Measurements from ENCODE around the gene MRPL1. TPM values are rescaled to one million over a fixed set of nuclear protein-coding genes. Genes with fewer than 3 reads are reported as not detected.
"Not testable (repeated sequence)": the region's sequence is repeated elsewhere in the genome, so short reads cannot be mapped to it uniquely, and the experiment has no call there.

The MRPL1 gene
- total RNA-seq, 2 experiments from 2014 or later, result 45.6 to 47.2 TPM

- H3K4me1 Mint-ChIP-seq (ENCODE audit: low read depth), result peaks cover 5% of the 10 kb centered on the region
- no peak overlapping the region for H3K4me3 Mint-ChIP-seq
- ATAC-seq (no peak), DNase-seq (no peak)
- ChIA-PET POLR2A (no interaction called here), CTCF (no interaction called here)
- peaks cover 45% of the 10 kb centered on the region for H3K36me3 Mint-ChIP-seq (ENCODE audit: low read depth)
- H3K27me3 Mint-ChIP-seq (ENCODE audit: low read depth), result no peaks in the 10 kb centered on the region
- H3K9me3 Mint-ChIP-seq (ENCODE audit: insufficient read depth), result no peaks in the 10 kb centered on the region
- H3K27ac Mint-ChIP-seq, result no peak overlapping the region
These were observed 55.0 kb downstream of the MRPL1 start for GRCh38 chr4:77917601-77918000.

- ChIA-PET POLR2A (no interaction called here), CTCF (no interaction called here)
- Mint-ChIP-seq H3K9me3 (ENCODE audit: insufficient read depth) (peaks cover 6% of the 10 kb centered on the region), H3K4me1 (ENCODE audit: low read depth) (peaks cover 5% of the 10 kb centered on the region), H3K27ac (no peak overlapping the region), H3K36me3 (ENCODE audit: low read depth) (peaks cover 50% of the 10 kb centered on the region), H3K4me3 (no peak overlapping the region), H3K27me3 (ENCODE audit: low read depth) (no peaks in the 10 kb centered on the region)
- no peak for ATAC-seq
- no peak for DNase-seq
These were observed 57.7 kb downstream of the MRPL1 start for GRCh38 chr4:77920371-77920770.

GRCh38 chr4:77921701-77922100 is 59.1 kb downstream of the MRPL1 start:
- ChIA-PET POLR2A (no interaction called here), CTCF (no interaction called here)
- peaks cover 54% of the 10 kb centered on the region for H3K36me3 Mint-ChIP-seq (ENCODE audit: low read depth)
- no peak overlapping the region for H3K4me3 Mint-ChIP-seq
- peaks cover 5% of the 10 kb centered on the region for H3K4me1 Mint-ChIP-seq (ENCODE audit: low read depth)
- H3K9me3 Mint-ChIP-seq (ENCODE audit: insufficient read depth), result peaks cover 9% of the 10 kb centered on the region
- H3K27me3 Mint-ChIP-seq (ENCODE audit: low read depth), result no peaks in the 10 kb centered on the region
- no peak overlapping the region for H3K27ac Mint-ChIP-seq
- ATAC-seq (no peak), DNase-seq (no peak)

- peaks cover 9% of the 10 kb centered on the region for H3K9me3 Mint-ChIP-seq (ENCODE audit: insufficient read depth)
- ATAC-seq (no peak), DNase-seq (no peak)
- H3K27ac Mint-ChIP-seq, result no peak overlapping the region
- peaks cover 54% of the 10 kb centered on the region for H3K36me3 Mint-ChIP-seq (ENCODE audit: low read depth)
- ChIA-PET CTCF (no interaction called here), POLR2A (no interaction called here)
- no peaks in the 10 kb centered on the region for H3K27me3 Mint-ChIP-seq (ENCODE audit: low read depth)
- H3K4me3 Mint-ChIP-seq, result no peak overlapping the region
- H3K4me1 Mint-ChIP-seq (ENCODE audit: low read depth), result peaks cover 5% of the 10 kb centered on the region
These were observed 59.8 kb downstream of the MRPL1 start for GRCh38 chr4:77922158-77923094.

- ATAC-seq, result no peak
- DNase-seq, result no peak
- ChIA-PET POLR2A (no interaction called here), CTCF (no interaction called here)
- peaks cover 9% of the 10 kb centered on the region for H3K9me3 Mint-ChIP-seq (ENCODE audit: insufficient read depth)
- H3K27me3 Mint-ChIP-seq (ENCODE audit: low read depth), result no peaks in the 10 kb centered on the region
- H3K4me1 Mint-ChIP-seq (ENCODE audit: low read depth), result no peaks in the 10 kb centered on the region
- no peak overlapping the region for H3K4me3 Mint-ChIP-seq
- no peak overlapping the region for H3K27ac Mint-ChIP-seq
- H3K36me3 Mint-ChIP-seq (ENCODE audit: low read depth), result peaks cover 51% of the 10 kb centered on the region
These were observed 65.6 kb downstream of the MRPL1 start for GRCh38 chr4:77927991-77928925.

- H3K9me3 Mint-ChIP-seq (ENCODE audit: insufficient read depth), result peaks cover 3% of the 10 kb centered on the region
- no peaks in the 10 kb centered on the region for H3K27me3 Mint-ChIP-seq (ENCODE audit: low read depth)
- ATAC-seq, result no peak
- H3K4me1 Mint-ChIP-seq (ENCODE audit: low read depth), result no peaks in the 10 kb centered on the region
- no peak overlapping the region for H3K4me3 Mint-ChIP-seq
- DNase-seq, result no peak
- CTCF ChIA-PET, result no interaction called here
- H3K27ac Mint-ChIP-seq, result no peak overlapping the region
- H3K36me3 Mint-ChIP-seq (ENCODE audit: low read depth), result peaks cover 48% of the 10 kb centered on the region
- POLR2A ChIA-PET, result interaction anchor here (1.2 kb wide), 1 partner anchor 110 kb away, joined by 3 read pairs; no protein-coding TSS in a partner anchor
These were observed 67.6 kb downstream of the MRPL1 start for GRCh38 chr4:77930154-77930639.

- no peaks in the 10 kb centered on the region for H3K9me3 Mint-ChIP-seq (ENCODE audit: insufficient read depth)
- ATAC-seq, result no peak
- H3K27ac Mint-ChIP-seq, result no peak overlapping the region
- POLR2A ChIA-PET, result interaction anchor here (1.2 kb wide), 1 partner anchor 111 kb away, joined by 3 read pairs; no protein-coding TSS in a partner anchor
- no peak for DNase-seq
- CTCF ChIA-PET, result no interaction called here
- H3K27me3 Mint-ChIP-seq (ENCODE audit: low read depth), result no peaks in the 10 kb centered on the region
- peaks cover 44% of the 10 kb centered on the region for H3K36me3 Mint-ChIP-seq (ENCODE audit: low read depth)
- no peaks in the 10 kb centered on the region for H3K4me1 Mint-ChIP-seq (ENCODE audit: low read depth)
- no peak overlapping the region for H3K4me3 Mint-ChIP-seq
These were observed 68.2 kb downstream of the MRPL1 start for GRCh38 chr4:77930876-77931275.

- Mint-ChIP-seq H3K9me3 (ENCODE audit: insufficient read depth) (no peaks in the 10 kb centered on the region), H3K4me3 (no peak overlapping the region), H3K36me3 (ENCODE audit: low read depth) (peaks cover 42% of the 10 kb centered on the region), H3K27me3 (ENCODE audit: low read depth) (no peaks in the 10 kb centered on the region), H3K27ac (peak overlapping the region; percentile 16), H3K4me1 (ENCODE audit: low read depth) (no peaks in the 10 kb centered on the region)
- ChIA-PET POLR2A (interaction anchor here (1.2 kb wide), 1 partner anchor 112 kb away, joined by 3 read pairs; no protein-coding TSS in a partner anchor), CTCF (no interaction called here)
- DNase-seq (no peak), ATAC-seq (no peak)
These were observed 69.0 kb downstream of the MRPL1 start for GRCh38 chr4:77931452-77932135.

- ChIA-PET CTCF (no interaction called here), POLR2A (no interaction called here)
- Mint-ChIP-seq H3K36me3 (ENCODE audit: low read depth) (peaks cover 70% of the 10 kb centered on the region), H3K4me3 (no peak overlapping the region), H3K4me1 (ENCODE audit: low read depth) (peaks cover 4% of the 10 kb centered on the region), H3K9me3 (ENCODE audit: insufficient read depth) (peaks cover 13% of the 10 kb centered on the region), H3K27ac (no peak overlapping the region), H3K27me3 (ENCODE audit: low read depth) (no peaks in the 10 kb centered on the region)
- ATAC-seq (no peak), DNase-seq (no peak)
These were observed 75.9 kb downstream of the MRPL1 start for GRCh38 chr4:77938560-77938959.

GRCh38 chr4:77945929-77946328 is 83.3 kb downstream of the MRPL1 start:
- H3K27ac Mint-ChIP-seq; ATAC-seq; DNase-seq; H3K4me1 Mint-ChIP-seq (ENCODE audit: low read depth); H3K27me3 Mint-ChIP-seq (ENCODE audit: low read depth); H3K4me3 Mint-ChIP-seq; POLR2A ChIA-PET; CTCF ChIA-PET: not testable (repeated sequence)
- Mint-ChIP-seq H3K9me3 (ENCODE audit: insufficient read depth) (peaks cover 22% of the 10 kb centered on the region), H3K36me3 (ENCODE audit: low read depth) (peaks cover 54% of the 10 kb centered on the region)

- no peaks in the 10 kb centered on the region for H3K4me1 Mint-ChIP-seq (ENCODE audit: low read depth)
- ChIA-PET CTCF (no interaction called here), POLR2A (no interaction called here)
- no peaks in the 10 kb centered on the region for H3K27me3 Mint-ChIP-seq (ENCODE audit: low read depth)
- ATAC-seq (no peak), DNase-seq (no peak)
- no peak overlapping the region for H3K4me3 Mint-ChIP-seq
- peaks cover 6% of the 10 kb centered on the region for H3K9me3 Mint-ChIP-seq (ENCODE audit: insufficient read depth)
- no peak overlapping the region for H3K27ac Mint-ChIP-seq
- peaks cover 38% of the 10 kb centered on the region for H3K36me3 Mint-ChIP-seq (ENCODE audit: low read depth)
These were observed 87.6 kb downstream of the MRPL1 start for GRCh38 chr4:77950203-77950602.
